Endothelial cell of umbilical vein (primary cell): ENCODE measurements around the gene SLC5A4. TPM values are rescaled to one million over a fixed set of nuclear protein-coding genes. Genes with fewer than 3 reads are reported as not detected.

Experiments used
- BruUV-seq: library from RNA; stranded (reverse); fragments of 400-500 nt; replicated peaks from 2 replicates; lab custom pipeline; 2021; lab: Mats Ljungman, UMichigan
- CTCF ChIA-PET: fragments of 300-600, 350-600 bp; sonication (Branson Sonifier 250); formaldehyde crosslinking; loops from one replicate; lab custom pipeline; 2021; ENCODE audit warnings: antibody characterized with exemption, inconsistent platforms; lab: Charles Lee
- POLR2A ChIA-PET: fragments of 300-600, 350-600 bp; sonication (Branson Sonifier 250); formaldehyde crosslinking; loops from one replicate; lab custom pipeline; 2021; ENCODE audit warnings: antibody characterized with exemption, inconsistent platforms; lab: Charles Lee
- DNase-seq: peaks from one replicate; pipeline ENCODE4 v3.0.0-alpha.2; 2011; ENCODE audit warnings: low read depth, low spot score
- FAIRE-seq: peaks from 2 replicates; lab custom pipeline; 2011; peaks lifted over from hg19 to GRCh38; lab: Jason Lieb, UNC
- H2AFZ ChIP-seq: 2 replicates; pipeline ENCODE4 v1.6.0; 2012; ENCODE audit warnings: low read depth, low read length, control low read depth, inconsistent platforms
- H3K27ac ChIP-seq: 2 replicates; pipeline ENCODE4 v1.5.1; 2011; ENCODE audit warnings: low read depth, mild to moderate bottlenecking, control low read depth, low read length, moderate library complexity; ENCODE audit not compliant: insufficient read depth
- H3K27me3 ChIP-seq, 2 experiments: 2 replicates each; pipeline versions ENCODE4 v1.6.0 to v1.6.1; 2011; ENCODE audit warnings: low read length in 2 of 2, mixed read lengths in 1 of 2; ENCODE audit not compliant: control insufficient read depth in 2 of 2, insufficient read depth in 2 of 2
- H3K36me3 ChIP-seq, 2 experiments: 2 replicates in 1 of 2; 3 replicates in 1 of 2; pipeline ENCODE4 v1.5.1; 2011; ENCODE audit warnings: low read length in 2 of 2, mild to moderate bottlenecking in 1 of 2, moderate library complexity in 1 of 2; ENCODE audit not compliant: control insufficient read depth in 2 of 2, insufficient read depth in 2 of 2; ENCODE audit errors: extremely low read depth in 1 of 2
- H3K4me1 ChIP-seq: 3 replicates; pipeline ENCODE4 v1.5.1; 2011; ENCODE audit warnings: mild to moderate bottlenecking, low read length; ENCODE audit not compliant: control insufficient read depth, insufficient read depth; ENCODE audit errors: extremely low read depth
- H3K4me2 ChIP-seq: 2 replicates; pipeline ENCODE4 v1.6.1; 2011; ENCODE audit warnings: low read length, control low read depth, mixed read lengths; ENCODE audit not compliant: insufficient read depth
- H3K4me3 ChIP-seq, 3 experiments: fragments of 200-600 bp in 1 of 3; sonication (generic), shearing (Covaris generic) in 1 of 3; replicated peaks in 1 of 3; 2 replicates each; pipeline ENCODE4 v1.5.1; 2011 to 2016; ENCODE audit warnings: control low read depth in 3 of 3, low read length in 3 of 3, mild to moderate bottlenecking in 2 of 3, inconsistent platforms in 1 of 3, low read depth in 1 of 3, moderate library complexity in 1 of 3; ENCODE audit not compliant: insufficient read depth in 1 of 3
- H3K79me2 ChIP-seq: 2 replicates; pipeline ENCODE4 v1.6.0; 2012; ENCODE audit warnings: low read length, inconsistent platforms; ENCODE audit not compliant: control insufficient read depth, insufficient read depth
- H3K9ac ChIP-seq: replicated peaks from 2 replicates; pipeline ENCODE3; 2011; ENCODE audit warnings: low read length, control low read depth; ENCODE audit not compliant: insufficient read depth; ENCODE audit errors: extremely low read depth
- H3K9me1 ChIP-seq: replicated peaks from 3 replicates; pipeline ENCODE4 v1.6.0; 2011; ENCODE audit warnings: mild to moderate bottlenecking, low read length; ENCODE audit not compliant: control insufficient read depth, insufficient read depth; ENCODE audit errors: extremely low read depth
- H3K9me3 ChIP-seq: replicated peaks from 2 replicates; pipeline ENCODE4 v1.5.1; 2012; ENCODE audit warnings: low read length, inconsistent platforms; ENCODE audit not compliant: control insufficient read depth, insufficient read depth
- H4K20me1 ChIP-seq: replicated peaks from 2 replicates; pipeline ENCODE3; 2011; ENCODE audit warnings: mild to moderate bottlenecking, low read length; ENCODE audit not compliant: control insufficient read depth, insufficient read depth; ENCODE audit errors: extremely low read depth
- CTCF ChIP-seq, 2 donors: IDR thresholded peaks; 1 replicate in 1 of 2; 2 replicates in 1 of 2; pipeline ENCODE4 v1.5.1; 2011; ENCODE audit warnings: low read length in 2 of 2, mild to moderate bottlenecking in 2 of 2, moderate library complexity in 2 of 2, control low read depth in 1 of 2, inconsistent platforms in 1 of 2, low read depth in 1 of 2; ENCODE audit not compliant: insufficient read depth in 1 of 2; ENCODE audit errors: extremely low read depth in 1 of 2
- EZH2 ChIP-seq: IDR thresholded peaks from 2 replicates; pipeline ENCODE4 v1.6.1; 2012; ENCODE audit warnings: borderline replicate concordance, low read depth, mild to moderate bottlenecking, moderate library complexity, low read length, inconsistent platforms; ENCODE audit not compliant: severe bottlenecking
- FOS ChIP-seq: IDR thresholded peaks from 2 replicates; pipeline ENCODE4 v1.6.1; 2011; ENCODE audit warnings: mild to moderate bottlenecking, low read length, moderate library complexity, borderline replicate concordance; ENCODE audit not compliant: insufficient read depth
- GATA2 ChIP-seq: IDR thresholded peaks from 2 replicates; pipeline ENCODE4 v1.7.0; 2011; ENCODE audit warnings: low read depth, mild to moderate bottlenecking, moderate library complexity, mixed read lengths, low read length; ENCODE audit not compliant: insufficient read length, insufficient read depth
- JUN ChIP-seq: IDR thresholded peaks from 2 replicates; pipeline ENCODE4 v1.6.1; 2011; ENCODE audit warnings: borderline replicate concordance, low read depth; ENCODE audit not compliant: insufficient read length, insufficient read depth
- MAX ChIP-seq: IDR thresholded peaks from 2 replicates; pipeline ENCODE4 v1.6.1; 2011; ENCODE audit not compliant: insufficient read depth, insufficient read length
- MYC ChIP-seq: IDR thresholded peaks from one replicate; pipeline ENCODE4 v1.6.1; 2011; ENCODE audit warnings: mild to moderate bottlenecking, low read depth, low read length
- POLR2A ChIP-seq: IDR thresholded peaks from 2 replicates; pipeline ENCODE4 v1.6.1; 2012; ENCODE audit warnings: low read depth, mild to moderate bottlenecking, control low read depth, low read length
- POLR2AphosphoS5 ChIP-seq: IDR thresholded peaks from 2 replicates; pipeline ENCODE4 v1.6.1; 2012; ENCODE audit warnings: low read depth, mild to moderate bottlenecking, control low read depth, low read length, moderate library complexity; ENCODE audit not compliant: insufficient read depth
- dilution Hi-C: fragments of 300-500 bp; cut with MboI; formaldehyde crosslinking; loops from one replicate; pipeline ENCODE4 v1.15.0; 2019; ENCODE audit warnings: low sequenced_read_pairs; ENCODE audit not compliant: extremely low pct_ligation_motif_present
- intact Hi-C: fragments of 100-400 bp; cut with micrococcal nuclease; formaldehyde crosslinking; loops from one replicate; pipeline ENCODE4 v1.10.0; 2022
- polyA plus RNA-seq, 4 experiments: library from polyadenylated mRNA; depleted of rRNA in 3 of 4; stranded (reverse) in 3 of 4; unstranded in 1 of 4; fragments of >200 nt; gene quantifications; 2 replicates each; pipeline versions ENCODE4 v1.2.1 to v1.2.3, GENCODE V29; 2011 to 2012; ENCODE audit warnings: missing spikeins in 1 of 4
- total RNA-seq: library from RNA; stranded (reverse); gene quantifications from 2 replicates; pipeline ENCODE4 v1.2.3, GENCODE V29; 2021

The SLC5A4 gene
- total and polyA plus RNA-seq, 2 donors (not counting 3 experiments of a cell fraction or from before 2014, with no cell fraction given) = 1.5 to 2.8 TPM

- Histone ChIP-seq H2AFZ (no peak overlapping the region), H3K79me2 (no peaks in the 10 kb centered on the region), H3K27ac (no peak overlapping the region), H3K4me1 (no peaks in the 10 kb centered on the region), H3K4me3 (no peak overlapping the region), H3K4me2 (no peak overlapping the region), H3K9me3 (no peaks in the 10 kb centered on the region), H4K20me1 (no peaks in the 10 kb centered on the region), H3K27me3 (no peaks in the 10 kb centered on the region), H3K36me3 (no peaks in the 10 kb centered on the region), H3K9me1 (no peaks in the 10 kb centered on the region), H3K9ac (no peak overlapping the region)
- BruUV-seq = no TSS peak
- intact Hi-C loops (no loop called here), dilution Hi-C loops (no loop called here)
- DNase-seq (no peak), FAIRE-seq (no peak)
- POLR2A ChIA-PET = no interaction called here
- no peak for TF ChIP-seq JUN
- no peak for TF ChIP-seq EZH2
- no peak for TF ChIP-seq POLR2A
- CTCF ChIA-PET = no interaction called here
Observed at GRCh38 chr22:32237906-32238305, 17.2 kb downstream of the SLC5A4 start.

- DNase-seq (no peak), FAIRE-seq (no peak)
- Histone ChIP-seq H3K9ac (no peak overlapping the region), H3K4me3 (no peak overlapping the region), H2AFZ (no peak overlapping the region), H3K4me1 (no peaks in the 10 kb centered on the region), H3K36me3 (no peaks in the 10 kb centered on the region), H3K9me1 (no peaks in the 10 kb centered on the region), H3K4me2 (no peak overlapping the region), H3K79me2 (no peaks in the 10 kb centered on the region), H3K27ac (no peak overlapping the region), H3K9me3 (no peaks in the 10 kb centered on the region), H4K20me1 (no peaks in the 10 kb centered on the region), H3K27me3 (no peaks in the 10 kb centered on the region)
- CTCF ChIA-PET = no interaction called here
- POLR2A ChIA-PET = no interaction called here
- intact Hi-C loops = no loop called here
- BruUV-seq = no TSS peak
- dilution Hi-C loops = no loop called here
- no peak for TF ChIP-seq MAX
- no peak for TF ChIP-seq GATA2
- TF ChIP-seq POLR2A = no peak
- no peak for TF ChIP-seq CTCF (IDR thresholded peaks at IDR 0.05; ENCODE audit: extremely low read depth in 1 of 2, insufficient read depth in 1 of 2, low read depth in 1 of 2, low read length in 2 of 2)
- TF ChIP-seq MYC = no peak
- TF ChIP-seq EZH2 = no peak
- no peak for TF ChIP-seq JUN
- no peak for TF ChIP-seq FOS
- TF ChIP-seq POLR2AphosphoS5 = no peak
Observed at GRCh38 chr22:32236970-32237369, 18.2 kb downstream of the SLC5A4 start.
